HUES64 (cell line): ENCODE results near the gene CARD6. TPM values are rescaled to one million over a fixed set of nuclear protein-coding genes. Genes with fewer than 3 reads are reported as not detected.
"Not testable (repeated sequence)": the region's sequence is repeated elsewhere in the genome, so short reads cannot be mapped to it uniquely, and the experiment has no call there.

ENCODE experiments used
- H3K27ac ChIP-seq: 2 replicates; pipeline ENCODE4 v1.7.0; 2013; ENCODE audit warnings: low read depth, low read length, inconsistent platforms
- H3K27me3 ChIP-seq: 2 replicates; pipeline ENCODE4 v1.6.1; 2013; ENCODE audit warnings: mild to moderate bottlenecking, low read length; ENCODE audit not compliant: insufficient read depth
- H3K36me3 ChIP-seq: 2 replicates; pipeline ENCODE4 v1.6.1; 2013; ENCODE audit warnings: mild to moderate bottlenecking, low read length; ENCODE audit not compliant: insufficient read depth
- H3K4me1 ChIP-seq: 2 replicates; pipeline ENCODE4 v1.6.1; 2013; ENCODE audit warnings: mild to moderate bottlenecking, low read length, moderate library complexity; ENCODE audit not compliant: insufficient read depth
- H3K4me3 ChIP-seq: 2 replicates; pipeline ENCODE4 v1.5.1; 2013; ENCODE audit warnings: mild to moderate bottlenecking, low read length, moderate library complexity
- H3K9ac ChIP-seq: 2 replicates; pipeline ENCODE4 v1.6.1; 2013; ENCODE audit warnings: mild to moderate bottlenecking, low read depth, low read length
- H3K9me3 ChIP-seq: 2 replicates; pipeline ENCODE4 v1.6.1; 2013; ENCODE audit warnings: low read depth, low read length; ENCODE audit not compliant: insufficient read depth
- WGBS: fragments of 150-250, 120-280 bp; methylation state at CpG from one replicate; pipeline ENCODE4 v1.1.7; 2013; ENCODE audit warnings: missing lambda C conversion rate; 5-methylcytosine and 5-hydroxymethylcytosine counted together
- polyA plus RNA-seq, 2 experiments: library from polyadenylated mRNA; stranded (reverse); fragments of 50-300 nt; gene quantifications; one replicate each; pipeline ENCODE4 v1.2.3, GENCODE V29; 2013

Gene CARD6, protein sequence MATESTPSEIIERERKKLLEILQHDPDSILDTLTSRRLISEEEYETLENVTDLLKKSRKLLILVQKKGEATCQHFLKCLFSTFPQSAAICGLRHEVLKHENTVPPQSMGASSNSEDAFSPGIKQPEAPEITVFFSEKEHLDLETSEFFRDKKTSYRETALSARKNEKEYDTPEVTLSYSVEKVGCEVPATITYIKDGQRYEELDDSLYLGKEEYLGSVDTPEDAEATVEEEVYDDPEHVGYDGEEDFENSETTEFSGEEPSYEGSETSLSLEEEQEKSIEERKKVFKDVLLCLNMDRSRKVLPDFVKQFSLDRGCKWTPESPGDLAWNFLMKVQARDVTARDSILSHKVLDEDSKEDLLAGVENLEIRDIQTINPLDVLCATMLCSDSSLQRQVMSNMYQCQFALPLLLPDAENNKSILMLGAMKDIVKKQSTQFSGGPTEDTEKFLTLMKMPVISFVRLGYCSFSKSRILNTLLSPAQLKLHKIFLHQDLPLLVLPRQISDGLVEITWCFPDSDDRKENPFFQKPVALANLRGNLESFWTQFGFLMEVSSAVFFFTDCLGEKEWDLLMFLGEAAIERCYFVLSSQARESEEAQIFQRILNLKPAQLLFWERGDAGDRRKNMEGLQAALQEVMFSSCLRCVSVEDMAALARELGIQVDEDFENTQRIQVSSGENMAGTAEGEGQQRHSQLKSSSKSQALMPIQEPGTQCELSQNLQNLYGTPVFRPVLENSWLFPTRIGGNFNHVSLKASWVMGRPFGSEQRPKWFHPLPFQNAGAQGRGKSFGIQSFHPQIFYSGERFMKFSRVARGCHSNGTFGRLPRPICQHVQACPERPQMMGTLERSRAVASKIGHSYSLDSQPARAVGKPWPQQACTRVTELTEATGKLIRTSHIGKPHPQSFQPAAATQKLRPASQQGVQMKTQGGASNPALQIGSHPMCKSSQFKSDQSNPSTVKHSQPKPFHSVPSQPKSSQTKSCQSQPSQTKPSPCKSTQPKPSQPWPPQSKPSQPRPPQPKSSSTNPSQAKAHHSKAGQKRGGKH
- 0.20 TPM for polyA plus RNA-seq (2013, experiment 1 of 2)
- 0.25 TPM for polyA plus RNA-seq (2013, experiment 2 of 2)

- no peaks in the 10 kb centered on the region for H3K9me3 ChIP-seq
- WGBS, result 60% methylated on average over 9 of the region's 9 CpGs
- no peaks in the 10 kb centered on the region for H3K36me3 ChIP-seq
- H3K27me3 ChIP-seq, result no peaks in the 10 kb centered on the region
- H3K4me1 ChIP-seq, result peaks cover 16% of the 10 kb centered on the region
- peak within 1 kb of the TSS; percentile 55 for H3K9ac ChIP-seq
- H3K27ac ChIP-seq, result no peak within 1 kb of the TSS
- H3K4me3 ChIP-seq, result peak within 1 kb of the TSS; percentile 39
These were observed at the start of gene CARD6 for GRCh38 chr5:40841068-40841805. Gene CARD6, plus strand, starts transcription at chr5:40841367. Its CDS starts 16 bp downstream, at chr5:40841383.

DNA sequence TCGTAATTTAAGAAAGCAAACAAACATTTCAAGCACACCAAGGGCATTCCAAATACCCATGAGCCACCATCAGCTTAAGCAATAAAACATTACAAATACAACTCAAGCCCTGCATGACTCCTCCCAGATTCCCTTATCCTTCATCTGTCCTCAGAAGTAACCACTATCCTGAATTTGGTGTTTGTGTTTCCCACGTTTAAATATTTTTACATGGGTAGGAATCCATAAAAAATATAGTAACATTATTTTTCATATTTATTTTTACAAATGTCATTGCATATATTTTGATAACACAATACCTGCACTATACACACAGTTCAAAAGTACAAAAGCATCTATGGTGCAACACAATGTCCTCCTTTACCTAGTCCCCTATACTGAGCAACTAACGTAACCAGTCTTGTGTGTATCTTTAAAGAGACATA lies 49.4 kb upstream of the CARD6 start:
- no peak overlapping the region for H3K27ac ChIP-seq
- H3K9me3 ChIP-seq, result peaks cover 2% of the 10 kb centered on the region; the same call in 1 of the 2 replicates
- H3K4me1 ChIP-seq, result peaks cover 3% of the 10 kb centered on the region; the same call in 1 of the 2 replicates
- H3K4me3 ChIP-seq, result no peak overlapping the region
- H3K27me3 ChIP-seq, result no peaks in the 10 kb centered on the region
- WGBS, result 100% methylated on average over 1 of the region's 3 CpGs
- H3K9ac ChIP-seq, result no peak overlapping the region
- H3K36me3 ChIP-seq, result peaks cover 4% of the 10 kb centered on the region; the same call in 1 of the 2 replicates

DNA sequence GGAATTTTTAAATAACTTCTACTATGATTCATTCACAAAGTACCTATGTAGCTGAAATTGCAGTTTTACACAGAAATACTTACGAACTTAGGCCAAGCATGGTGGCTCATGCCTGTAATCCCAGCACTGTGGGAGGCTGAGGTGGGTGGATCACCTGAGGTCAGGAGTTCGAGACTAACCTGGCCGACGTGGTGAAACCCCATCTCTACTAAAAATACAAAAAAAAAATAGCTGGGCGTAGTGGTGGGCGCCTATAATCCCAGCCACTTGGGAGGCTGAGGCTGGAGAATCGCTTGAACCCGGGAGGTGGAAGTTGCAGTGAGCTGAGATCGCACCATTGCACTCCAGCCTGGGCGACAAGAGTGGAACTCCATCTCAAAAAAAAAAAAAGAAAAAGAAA lies 48.5 kb upstream of the CARD6 start:
- WGBS, result 97% methylated on average over 8 of the region's 10 CpGs
- not testable (repeated sequence) for H3K27me3 ChIP-seq, H3K4me1 ChIP-seq, H3K4me3 ChIP-seq, H3K27ac ChIP-seq, H3K9me3 ChIP-seq, H3K36me3 ChIP-seq, H3K9ac ChIP-seq

DNA sequence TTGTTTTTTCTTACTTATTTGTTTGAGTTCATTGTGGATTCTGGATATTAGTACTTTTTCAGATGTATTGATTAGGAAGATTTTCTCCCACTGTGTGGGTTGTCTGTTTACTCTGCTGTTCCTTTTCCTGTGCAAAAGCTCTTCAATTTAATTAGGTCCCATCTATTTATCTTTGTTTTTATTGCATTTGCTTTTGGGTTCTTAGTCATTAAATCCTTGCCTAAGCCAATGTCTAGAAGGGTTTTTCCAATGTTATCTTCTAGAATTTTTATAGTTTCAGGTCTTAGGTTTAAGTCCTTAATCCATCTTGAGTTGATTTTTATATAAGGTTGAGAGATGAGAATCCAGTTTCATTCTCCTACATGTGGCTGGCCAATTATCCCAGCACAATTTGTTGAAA lies 46.8 kb upstream of the CARD6 start:
- H3K4me1 ChIP-seq, result peaks cover 13% of the 10 kb centered on the region; the same call in 1 of the 2 replicates
- not testable (repeated sequence) for H3K27ac ChIP-seq, H3K4me3 ChIP-seq, H3K9me3 ChIP-seq, H3K9ac ChIP-seq, H3K36me3 ChIP-seq, H3K27me3 ChIP-seq

GRCh38 chr5:40794877-40795276 lies 46.3 kb upstream of the CARD6 start:
- H3K36me3 ChIP-seq, H3K27ac ChIP-seq, H3K9ac ChIP-seq, H3K4me3 ChIP-seq, H3K27me3 ChIP-seq, H3K9me3 ChIP-seq: not testable (repeated sequence)
- 86% methylated on average over 1 of the region's 3 CpGs for WGBS
- peaks cover 17% of the 10 kb centered on the region; the same call in 1 of the 2 replicates for H3K4me1 ChIP-seq

- Histone ChIP-seq H3K27ac (no peak overlapping the region), H3K4me1 (peaks cover 17% of the 10 kb centered on the region; the same call in 1 of the 2 replicates), H3K9me3 (no peaks in the 10 kb centered on the region), H3K36me3 (peaks cover 4% of the 10 kb centered on the region; the same call in 1 of the 2 replicates), H3K4me3 (peak overlapping the region; percentile 99), H3K9ac (peak overlapping the region; percentile 97; the same call in 1 of the 2 replicates), H3K27me3 (no peaks in the 10 kb centered on the region)
- 85% methylated on average over 3 of the region's 3 CpGs for WGBS
These were observed 44.7 kb upstream of the CARD6 start for GRCh38 chr5:40796487-40796889.

DNA sequence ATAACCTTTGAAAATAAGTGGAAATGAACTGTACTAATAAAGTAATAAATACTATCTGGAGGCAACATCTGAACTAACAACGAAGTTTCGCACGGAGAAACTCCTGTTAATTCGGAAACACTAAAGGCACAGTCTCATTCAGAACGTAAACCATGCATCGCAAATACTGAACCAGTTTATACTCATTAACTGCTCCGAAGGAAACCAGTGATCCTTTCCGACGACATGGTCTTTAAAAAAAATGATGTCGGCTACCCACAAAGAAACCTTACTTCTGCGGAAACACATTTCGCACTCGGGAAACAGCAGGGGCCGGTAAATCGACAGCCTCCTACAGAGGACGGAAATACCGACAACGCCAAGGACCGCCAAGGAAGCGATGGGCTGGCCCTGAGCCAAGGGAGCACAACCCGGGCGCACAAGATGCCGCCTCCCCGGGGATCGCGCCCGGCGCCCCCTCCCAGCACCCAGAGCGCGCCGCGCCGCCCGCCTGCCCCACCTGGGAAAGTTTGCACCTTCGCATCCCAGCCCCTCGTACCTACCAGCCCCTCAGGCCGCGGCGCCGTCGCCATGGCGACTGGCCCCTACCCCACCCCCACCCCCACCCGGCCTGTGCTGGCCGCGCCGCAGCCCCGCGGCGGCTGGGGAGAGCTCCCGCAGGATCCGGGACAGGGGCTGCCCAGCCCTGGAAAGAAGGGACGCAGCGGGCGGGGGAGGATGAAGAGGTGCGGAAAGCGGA lies 43.7 kb upstream of the CARD6 start:
- Histone ChIP-seq H3K9ac (peak overlapping the region; percentile 97), H3K4me1 (peaks cover 23% of the 10 kb centered on the region), H3K9me3 (no peaks in the 10 kb centered on the region), H3K27me3 (no peaks in the 10 kb centered on the region), H3K27ac (peak overlapping the region; percentile 99), H3K4me3 (peak overlapping the region; percentile 99), H3K36me3 (peaks cover 4% of the 10 kb centered on the region; the same call in 1 of the 2 replicates)
- under 1% methylated on average over 56 of the region's 56 CpGs for WGBS

GRCh38 chr5:40798012-40798800 lies 43.0 kb upstream of the CARD6 start, which contains the start of gene PRKAA1:
Gene PRKAA1, minus strand, starts transcription at chr5:40798374. Its CDS starts 185 bp downstream, at chr5:40798189.
- Histone ChIP-seq H3K27me3 (no peaks in the 10 kb centered on the region), H3K9ac (peak within 1 kb of the TSS; percentile 97), H3K4me1 (peaks cover 23% of the 10 kb centered on the region), H3K36me3 (peaks cover 4% of the 10 kb centered on the region; the same call in 1 of the 2 replicates), H3K27ac (peak within 1 kb of the TSS; percentile 99), H3K9me3 (no peaks in the 10 kb centered on the region), H3K4me3 (peak within 1 kb of the TSS; percentile 99)
- under 1% methylated on average over 65 of the region's 70 CpGs for WGBS

GRCh38 chr5:40798801-40799210 lies 42.4 kb upstream of the CARD6 start:
- Histone ChIP-seq H3K9ac (peak overlapping the region; percentile 96), H3K27ac (peak overlapping the region; percentile 94), H3K4me3 (peak overlapping the region; percentile 99), H3K4me1 (peaks cover 23% of the 10 kb centered on the region), H3K9me3 (no peaks in the 10 kb centered on the region), H3K36me3 (peaks cover 4% of the 10 kb centered on the region; the same call in 1 of the 2 replicates), H3K27me3 (no peaks in the 10 kb centered on the region)
- WGBS, result under 1% methylated on average over 5 of the region's 7 CpGs
